Gastroesophageal sphincter (tissue), 4 donors: ENCODE measurements around the gene SDK1. TPM values are rescaled to one million over a fixed set of nuclear protein-coding genes. Genes with fewer than 3 reads are reported as not detected.

Experiments used
- ATAC-seq: fragments of 150-250 bp; one replicate; pipeline ENCODE4 v1.9.1; 2016; ENCODE audit warnings: mild to moderate bottlenecking, moderate library complexity
- H3K27ac ChIP-seq, 4 donors: fragments of 200-600 bp; sonication (generic) in 3 of 4; 1 replicate in 3 of 4; 2 replicates in 1 of 4; pipeline ENCODE4 v1.5.1; 2016 to 2019
- H3K27me3 ChIP-seq: fragments of 200-600 bp; sonication (generic); one replicate; pipeline ENCODE4 v1.5.1; 2019
- H3K36me3 ChIP-seq, 2 donors: fragments of 200-600 bp; sonication (generic); one replicate each; pipeline ENCODE4 v1.5.1; 2019; ENCODE audit warnings: control low read depth in 1 of 2
- H3K4me1 ChIP-seq, 3 donors: fragments of 200-600 bp; sonication (generic); 1 replicate in 2 of 3; 2 replicates in 1 of 3; pipeline ENCODE4 v1.5.1; 2016 to 2019; ENCODE audit warnings: control low read depth in 2 of 3
- H3K4me3 ChIP-seq, 2 donors: fragments of 200-600 bp; sonication (generic); one replicate each; pipeline ENCODE4 v1.5.1; 2019; ENCODE audit warnings: mild to moderate bottlenecking in 1 of 2, moderate library complexity in 1 of 2
- H3K9me3 ChIP-seq, 3 donors: fragments of 200-600 bp; sonication (generic); one replicate each; pipeline ENCODE4 v1.5.1; 2017 to 2019; ENCODE audit warnings: control low read depth in 2 of 3
- EP300 ChIP-seq: sonication (generic); formaldehyde crosslinking; IDR thresholded peaks from one replicate; pipeline ENCODE4 v1.6.1; 2017; ENCODE audit warnings: antibody characterized with exemption, mild to moderate bottlenecking
- POLR2A ChIP-seq, 2 donors: fragments of 450-650 bp; IDR thresholded peaks; one replicate each; pipeline ENCODE4 v1.6.1; 2017; ENCODE audit warnings: antibody characterized with exemption in 2 of 2, mild to moderate bottlenecking in 2 of 2, moderate library complexity in 1 of 2
- POLR2AphosphoS5 ChIP-seq: sonication (generic); formaldehyde crosslinking; IDR thresholded peaks from one replicate; pipeline ENCODE4 v1.6.1; 2017; ENCODE audit warnings: antibody characterized with exemption
- WGBS, 2 donors: methylation state at CpG; one replicate each; pipeline ENCODE4 v1.1.5; 2018; ENCODE audit warnings: low coverage in 1 of 2; 5-methylcytosine and 5-hydroxymethylcytosine counted together
- total RNA-seq, 4 donors: library from RNA; depleted of rRNA; stranded (reverse); fragments of >200 nt; gene quantifications; one replicate each; pipeline ENCODE4 v1.1.0, GENCODE V29; 2016
- TF ChIP-seq, protein P1 (sequence below), 4 experiments: fragments of 200-600 bp in 2 of 4; fragments of 450-650 bp in 2 of 4; sonication (generic) in 1 of 4; IDR thresholded peaks; one replicate each; pipeline ENCODE4 v1.5.1; 2017 to 2019; ENCODE audit warnings: antibody characterized with exemption in 4 of 4, mild to moderate bottlenecking in 2 of 4, moderate library complexity in 2 of 4

The SDK1 gene
- total RNA-seq, 4 donors from 2014 or later = 6.1 to 13.6 (median 8.7) TPM

GRCh38 chr7:3795781-3796180, 494.7 kb downstream of the SDK1 start:
- Histone ChIP-seq H3K36me3 (no peaks in the 10 kb centered on the region), H3K4me3 (no peak overlapping the region), H3K9me3 (no peaks in the 10 kb centered on the region), H3K27ac (no peak overlapping the region), H3K27me3 (no peaks in the 10 kb centered on the region), H3K4me1 (no peaks in the 10 kb centered on the region)
- TF ChIP-seq, protein P1, sequence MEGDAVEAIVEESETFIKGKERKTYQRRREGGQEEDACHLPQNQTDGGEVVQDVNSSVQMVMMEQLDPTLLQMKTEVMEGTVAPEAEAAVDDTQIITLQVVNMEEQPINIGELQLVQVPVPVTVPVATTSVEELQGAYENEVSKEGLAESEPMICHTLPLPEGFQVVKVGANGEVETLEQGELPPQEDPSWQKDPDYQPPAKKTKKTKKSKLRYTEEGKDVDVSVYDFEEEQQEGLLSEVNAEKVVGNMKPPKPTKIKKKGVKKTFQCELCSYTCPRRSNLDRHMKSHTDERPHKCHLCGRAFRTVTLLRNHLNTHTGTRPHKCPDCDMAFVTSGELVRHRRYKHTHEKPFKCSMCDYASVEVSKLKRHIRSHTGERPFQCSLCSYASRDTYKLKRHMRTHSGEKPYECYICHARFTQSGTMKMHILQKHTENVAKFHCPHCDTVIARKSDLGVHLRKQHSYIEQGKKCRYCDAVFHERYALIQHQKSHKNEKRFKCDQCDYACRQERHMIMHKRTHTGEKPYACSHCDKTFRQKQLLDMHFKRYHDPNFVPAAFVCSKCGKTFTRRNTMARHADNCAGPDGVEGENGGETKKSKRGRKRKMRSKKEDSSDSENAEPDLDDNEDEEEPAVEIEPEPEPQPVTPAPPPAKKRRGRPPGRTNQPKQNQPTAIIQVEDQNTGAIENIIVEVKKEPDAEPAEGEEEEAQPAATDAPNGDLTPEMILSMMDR (IDR thresholded peaks at IDR 0.05) = no peak
- TF ChIP-seq EP300 (no peak), POLR2AphosphoS5 (no peak), POLR2A (IDR thresholded peaks at IDR 0.05) (no peak)
- WGBS, 2 donors = 26 to 38% methylated on average over 2 to 3 of the region's 3 CpGs
- ATAC-seq = no peak

DNA sequence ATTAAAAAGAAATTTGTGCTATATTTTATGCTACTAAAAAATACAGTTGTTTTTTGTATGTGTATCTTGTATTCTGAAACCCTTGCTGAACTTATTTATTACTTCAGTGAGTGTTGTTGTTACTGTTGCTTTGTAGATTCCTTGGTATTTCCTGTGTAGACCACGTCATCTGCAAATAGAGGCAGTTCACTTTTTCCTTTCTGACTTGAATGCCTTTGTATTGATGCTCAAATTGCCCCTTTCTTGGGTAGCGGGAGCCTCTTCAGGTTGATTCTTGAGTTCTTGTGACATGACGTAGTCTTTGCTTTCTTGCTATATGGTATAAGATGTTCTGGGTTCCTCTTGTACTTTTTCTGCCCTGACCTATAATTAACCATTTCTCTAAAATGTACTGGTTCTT, 504.1 kb downstream of the SDK1 start:
- ATAC-seq = no peak
- Histone ChIP-seq H3K36me3 (no peaks in the 10 kb centered on the region), H3K4me3 (no peak overlapping the region), H3K27ac (no peak overlapping the region), H3K27me3 (no peaks in the 10 kb centered on the region), H3K4me1 (no peaks in the 10 kb centered on the region), H3K9me3 (no peaks in the 10 kb centered on the region)
- TF ChIP-seq, protein P1 (IDR thresholded peaks at IDR 0.05) = no peak
- TF ChIP-seq POLR2AphosphoS5 (no peak), EP300 (no peak), POLR2A (IDR thresholded peaks at IDR 0.05) (no peak)
- WGBS, 2 donors = 76 to 85% methylated on average over 3 of the region's 3 CpGs

- H3K9me3 ChIP-seq = no peaks in the 10 kb centered on the region
- H3K27ac ChIP-seq = no peak overlapping the region
- no peak for ATAC-seq
- H3K27me3 ChIP-seq = no peaks in the 10 kb centered on the region
- no peaks in the 10 kb centered on the region for H3K4me1 ChIP-seq
- no peak overlapping the region for H3K4me3 ChIP-seq
- TF ChIP-seq POLR2A (IDR thresholded peaks at IDR 0.05) (no peak), POLR2AphosphoS5 (no peak)
- WGBS, 2 donors = 84 to 94% methylated on average over 6 to 8 of the region's 8 CpGs
- H3K36me3 ChIP-seq = no peaks in the 10 kb centered on the region
Measured at GRCh38 chr7:3806516-3806915, 505.5 kb downstream of the SDK1 start.

- Histone ChIP-seq H3K4me3 (no peak overlapping the region), H3K36me3 (no peaks in the 10 kb centered on the region), H3K9me3 (no peaks in the 10 kb centered on the region), H3K27me3 (no peaks in the 10 kb centered on the region), H3K27ac (no peak overlapping the region), H3K4me1 (no peaks in the 10 kb centered on the region)
- ATAC-seq = no peak
- TF ChIP-seq, protein P1 (IDR thresholded peaks at IDR 0.05) = no peak
- no peak for TF ChIP-seq POLR2A (IDR thresholded peaks at IDR 0.05)
- no peak for TF ChIP-seq EP300
- no peak for TF ChIP-seq POLR2AphosphoS5
- 92 to 100% methylated on average over 3 to 7 of the region's 9 CpGs for WGBS, 2 donors
Measured at GRCh38 chr7:3807824-3808223, 506.8 kb downstream of the SDK1 start.

GRCh38 chr7:3821488-3821887, 520.4 kb downstream of the SDK1 start:
- Histone ChIP-seq H3K9me3 (no peaks in the 10 kb centered on the region), H3K36me3 (no peaks in the 10 kb centered on the region), H3K27me3 (no peaks in the 10 kb centered on the region), H3K4me3 (no peak overlapping the region), H3K4me1 (no peaks in the 10 kb centered on the region), H3K27ac (no peak overlapping the region)
- ATAC-seq = no peak
- TF ChIP-seq, protein P1 (IDR thresholded peaks at IDR 0.05) = no peak
- TF ChIP-seq EP300 (no peak), POLR2A (IDR thresholded peaks at IDR 0.05) (no peak), POLR2AphosphoS5 (no peak)
- 79 to 92% methylated on average over 6 of the region's 6 CpGs for WGBS, 2 donors
